Lung (tissue), 12 donors: ENCODE measurements around the gene UTS2R. TPM values are rescaled to one million over a fixed set of nuclear protein-coding genes. Genes with fewer than 3 reads are reported as not detected.

ENCODE experiments used
- ATAC-seq: fragments of 200-7000 bp; cut with Tn5 transposase; one replicate; pipeline ENCODE4 v1.9.1; 2020; ENCODE audit warnings: moderate number of reproducible peaks; ENCODE audit not compliant: insufficient read depth, low FRiP score
- DNase-seq, 3 donors: peaks; one replicate each; pipeline ENCODE4 v3.0.0-alpha.2; 2013 to 2017
- H3K27ac ChIP-seq, 2 donors: one replicate each; pipeline ENCODE4 v1.5.1; 2013; ENCODE audit warnings: mild to moderate bottlenecking in 2 of 2, moderate library complexity in 2 of 2, control low read depth in 1 of 2, inconsistent platforms in 1 of 2, low read depth in 1 of 2, low read length in 1 of 2
- H3K27me3 ChIP-seq, 3 donors: one replicate each; pipeline ENCODE4 v1.5.1; 2013; ENCODE audit warnings: low read length in 2 of 3; ENCODE audit not compliant: control insufficient read depth in 3 of 3, insufficient read depth in 3 of 3
- H3K36me3 ChIP-seq, 4 donors: one replicate each; pipeline ENCODE4 v1.5.1; 2013; ENCODE audit warnings: low read length in 4 of 4, mild to moderate bottlenecking in 1 of 4, moderate library complexity in 1 of 4; ENCODE audit not compliant: control insufficient read depth in 4 of 4, insufficient read depth in 4 of 4
- H3K4me1 ChIP-seq, 5 donors: one replicate each; pipeline ENCODE4 v1.5.1; 2013; ENCODE audit warnings: low read length in 5 of 5, mild to moderate bottlenecking in 2 of 5, moderate library complexity in 1 of 5; ENCODE audit not compliant: control insufficient read depth in 5 of 5, insufficient read depth in 5 of 5
- H3K4me3 ChIP-seq: one replicate; pipeline ENCODE4 v1.5.1; 2013; ENCODE audit warnings: mild to moderate bottlenecking, control low read depth, moderate library complexity
- H3K9ac ChIP-seq, 2 donors: one replicate each; pipeline ENCODE4 v1.5.1; 2013; ENCODE audit warnings: low read length in 2 of 2, control low read depth in 1 of 2; ENCODE audit not compliant: insufficient read depth in 1 of 2
- H3K9me3 ChIP-seq, 4 donors: one replicate each; pipeline ENCODE4 v1.5.1; 2013; ENCODE audit warnings: low read length in 3 of 4, mild to moderate bottlenecking in 1 of 4, moderate library complexity in 1 of 4; ENCODE audit not compliant: control insufficient read depth in 4 of 4, insufficient read depth in 3 of 4
- CTCF ChIP-seq: IDR thresholded peaks from 2 replicates; pipeline ENCODE4 v1.5.1; 2012; ENCODE audit warnings: mild to moderate bottlenecking; ENCODE audit errors: control extremely low read depth, extremely low read depth
- WGBS, 2 donors: extraction: QIAGEN DNeasy Blood & Tissue Kit; methylation state at CpG; one replicate each; pipeline ENCODE4 v1.1.7; 2013; 5-methylcytosine and 5-hydroxymethylcytosine counted together
- polyA plus RNA-seq, 2 donors: library from polyadenylated mRNA; stranded (reverse); fragments of 200-250 nt; gene quantifications; one replicate each; pipeline ENCODE4 v1.2.1, GENCODE V29; 2013
- total RNA-seq, 2 donors: library from RNA; depleted of rRNA in 1 of 2; stranded (reverse); fragments of >200 nt in 1 of 2; gene quantifications; one replicate each; pipeline ENCODE4 v1.2.1, GENCODE V29; 2014 to 2021
- donor health status: control.
- donor health status: control.
- donor health status: Bipolar disorder and iron deficiency.
- donor health status: healthy.
- donor health status: DM: yes; HTN: yes; CAD: no.

Gene UTS2R
- total and polyA plus RNA-seq, 4 donors: 0.17 TPM; not detected in 3

- no peaks in the 10 kb centered on the region for H3K27me3 ChIP-seq
- H3K9me3 ChIP-seq: no peaks in the 10 kb centered on the region
- DNase-seq: no peak
- no peak for ATAC-seq
- H3K4me1 ChIP-seq: peaks cover 0 to 3% (median 0%) of the 10 kb centered on the region in 5 donors
- no peak overlapping the region for H3K4me3 ChIP-seq
- H3K9ac ChIP-seq: no peak overlapping the region
- no peak overlapping the region for H3K27ac ChIP-seq
- WGBS, 2 donors: 91 to 92% methylated on average over 15 of the region's 15 CpGs
- TF ChIP-seq CTCF: no peak
- H3K36me3 ChIP-seq: peaks cover 0 to 29% (median 8%) of the 10 kb centered on the region in 4 donors
Observed at GRCh38 chr17:82392941-82393340, 21.4 kb downstream of the UTS2R start.

- DNase-seq: no peak
- peaks cover 0 to 31% (median 8%) of the 10 kb centered on the region in 4 donors for H3K36me3 ChIP-seq
Observed at GRCh38 chr17:82394278-82394677, 22.7 kb downstream of the UTS2R start.

GRCh38 chr17:82396601-82397435 lies 25.3 kb downstream of the UTS2R start:
- H3K27ac ChIP-seq: no peak overlapping the region
- no peak for ATAC-seq
- no peaks in the 10 kb centered on the region for H3K9me3 ChIP-seq
- no peak overlapping the region for H3K4me3 ChIP-seq
- no peak for DNase-seq
- no peak for TF ChIP-seq CTCF
- 81 to 84% methylated on average over 17 to 19 of the region's 19 CpGs for WGBS, 2 donors
- peaks cover 0 to 25% (median 8%) of the 10 kb centered on the region in 4 donors for H3K36me3 ChIP-seq
- H3K27me3 ChIP-seq: no peaks in the 10 kb centered on the region
- H3K4me1 ChIP-seq: peaks cover 0 to 10% (median 0%) of the 10 kb centered on the region in 5 donors
- no peak overlapping the region for H3K9ac ChIP-seq

More at GRCh38 chr17:82394278-82394677, 22.7 kb downstream of the UTS2R start:
- TF ChIP-seq CTCF: no peak
- WGBS, 2 donors: 90 to 99% methylated on average over 12 of the region's 12 CpGs
- H3K4me3 ChIP-seq: no peak overlapping the region
- H3K4me1 ChIP-seq: no peaks in the 10 kb centered on the region
- no peak for ATAC-seq
- H3K9ac ChIP-seq: no peak overlapping the region
- no peak overlapping the region for H3K27ac ChIP-seq
- H3K27me3 ChIP-seq: no peaks in the 10 kb centered on the region
- H3K9me3 ChIP-seq: no peaks in the 10 kb centered on the region
